GM12878 (cell line): ENCODE results near the gene VANGL1. TPM values are rescaled to one million over a fixed set of nuclear protein-coding genes. Genes with fewer than 3 reads are reported as not detected.

Experiments
- ATAC-seq: fragments of 200-7000 bp; cut with Tn5 transposase; 3 replicates; pipeline ENCODE4 v1.9.1; 2020; ENCODE audit warnings: mild to moderate bottlenecking, moderate library complexity
- BruUV-seq: library from RNA; stranded (reverse); fragments of 400-500 nt; replicated peaks from 2 replicates; lab custom pipeline; 2021; lab: Mats Ljungman, UMichigan
- CTCF ChIA-PET: fragments of 300-600 bp; sonication (Branson Sonifier 250); formaldehyde crosslinking; extraction: SDS; loops from one replicate; lab custom pipeline; 2021; ENCODE audit warnings: inconsistent platforms; lab: Yijun Ruan, JAX
- POLR2A ChIA-PET: fragments of 350-600 bp; formaldehyde crosslinking; extraction: SDS; loops from one replicate; lab custom pipeline; 2021; ENCODE audit warnings: inconsistent platforms; lab: Charles Lee
- RAD21 ChIA-PET: fragments of 300-600 bp; sonication (Branson Sonifier 250); formaldehyde crosslinking; loops from one replicate; lab custom pipeline; 2023; ENCODE audit warnings: antibody characterized with exemption; ENCODE audit not compliant: unreplicated experiment; lab: Charles Lee
- SMC1A ChIA-PET: fragments of 300-600 bp; sonication (Branson Sonifier 250); formaldehyde crosslinking; loops from one replicate; lab custom pipeline; 2023; ENCODE audit not compliant: unreplicated experiment, uncharacterized antibody; lab: Charles Lee
- DNase-seq: peaks from one replicate; pipeline ENCODE4 v3.0.0-alpha.2; 2011; ENCODE audit warnings: low read depth, low spot score
- FAIRE-seq: peaks from 3 replicates; lab custom pipeline; 2011; peaks lifted over from hg19 to GRCh38; lab: Jason Lieb, UNC
- H2AFZ ChIP-seq: 2 replicates; pipeline ENCODE4 v1.6.0; 2011; ENCODE audit warnings: low read depth, low read length, control low read depth; ENCODE audit not compliant: control insufficient read depth
- H3K27ac ChIP-seq: 2 replicates; pipeline ENCODE4 v1.5.1; 2011; ENCODE audit warnings: control low read depth; ENCODE audit not compliant: control insufficient read depth, insufficient read depth
- H3K27me3 ChIP-seq, 2 experiments: replicated peaks in 1 of 2; 2 replicates each; pipeline versions ENCODE4 v1.6.0 to v1.6.1; 2011; ENCODE audit warnings: low read length in 1 of 2; ENCODE audit not compliant: control insufficient read depth in 2 of 2, insufficient read depth in 2 of 2
- H3K36me3 ChIP-seq, 2 experiments: 2 replicates each; pipeline ENCODE4 v1.5.1; 2011; ENCODE audit warnings: low read length in 1 of 2; ENCODE audit not compliant: control insufficient read depth in 2 of 2, insufficient read depth in 2 of 2
- H3K4me1 ChIP-seq: 2 replicates; pipeline ENCODE4 v1.6.1; 2011; ENCODE audit warnings: mild to moderate bottlenecking, low read length, moderate library complexity, mixed read lengths; ENCODE audit not compliant: control insufficient read depth, insufficient read depth
- H3K4me2 ChIP-seq: 2 replicates; pipeline ENCODE4 v1.6.0; 2011; ENCODE audit warnings: control low read depth; ENCODE audit not compliant: control insufficient read depth, insufficient read depth
- H3K4me3 ChIP-seq: fragments of 200-600 bp; sonication (generic); 2 replicates; pipeline ENCODE4 v1.5.1; 2016
- H3K79me2 ChIP-seq: 2 replicates; pipeline ENCODE4 v1.6.0; 2011; ENCODE audit warnings: low read length; ENCODE audit not compliant: control insufficient read depth, insufficient read depth
- H3K9ac ChIP-seq: 2 replicates; pipeline ENCODE4 v1.8.0; 2011; ENCODE audit warnings: low read length, control low read depth, mixed read lengths; ENCODE audit not compliant: control insufficient read depth, insufficient read depth
- H3K9me3 ChIP-seq: replicated peaks from 3 replicates; pipeline ENCODE4 v1.5.1; 2011; ENCODE audit warnings: mild to moderate bottlenecking, low read length; ENCODE audit not compliant: control insufficient read depth, insufficient read depth
- H4K20me1 ChIP-seq: 2 replicates; pipeline ENCODE4 v1.6.0; 2011; ENCODE audit not compliant: control insufficient read depth, insufficient read depth
- BCL3 ChIP-seq: IDR thresholded peaks from 2 replicates; pipeline ENCODE4 v1.6.1; 2011; ENCODE audit warnings: borderline replicate concordance, low read depth, mild to moderate bottlenecking, moderate library complexity, low read length; ENCODE audit not compliant: insufficient read depth, poor library complexity, severe bottlenecking
- CHD2 ChIP-seq: IDR thresholded peaks from 2 replicates; pipeline ENCODE4 v1.6.1; 2011; ENCODE audit warnings: low read depth, low read length, improper control_type of control experiment, borderline replicate concordance
- CREB1 ChIP-seq: IDR thresholded peaks from 2 replicates; pipeline ENCODE4 v1.6.1; 2012; ENCODE audit warnings: low read depth, mild to moderate bottlenecking, inconsistent platforms
- HDAC2 ChIP-seq: fragments of 200-600 bp; sonication (generic); IDR thresholded peaks from 2 replicates; pipeline ENCODE4 v1.6.1; 2017
- MAX ChIP-seq: IDR thresholded peaks from 2 replicates; pipeline ENCODE4 v1.6.1; 2012; ENCODE audit warnings: low read depth, low read length, improper control_type of control experiment
- POLR2AphosphoS2 ChIP-seq: IDR thresholded peaks from 2 replicates; pipeline ENCODE4 v1.6.1; 2011; ENCODE audit warnings: low read depth, mild to moderate bottlenecking, low read length, improper control_type of control experiment, moderate library complexity
- RAD21 ChIP-seq: IDR thresholded peaks from 2 replicates; pipeline ENCODE4 v1.6.1; 2011; ENCODE audit warnings: mild to moderate bottlenecking, low read depth, low read length, moderate library complexity; ENCODE audit not compliant: insufficient read depth
- SMARCA5 ChIP-seq: fragments of 450-650 bp; IDR thresholded peaks from 2 replicates; pipeline ENCODE4 v1.6.1; 2017; ENCODE audit warnings: mild to moderate bottlenecking
- ZNF207 ChIP-seq: fragments of 450-650 bp; IDR thresholded peaks from 2 replicates; pipeline ENCODE4 v1.6.1; 2014; ENCODE audit warnings: antibody characterized with exemption, mild to moderate bottlenecking, borderline replicate concordance
- WGBS: methylation state at CpG from one replicate; pipeline ENCODE4 v1.1.6; 2016; ENCODE audit warnings: low lambda C conversion rate; ENCODE audit not compliant: insufficient replicate concordance, insufficient coverage; ENCODE audit errors: missing lambda C conversion rate; 5-methylcytosine and 5-hydroxymethylcytosine counted together
- in situ Hi-C: fragments of 300-500 bp; cut with MboI; formaldehyde crosslinking; loops from 9 replicates; pipeline ENCODE4 v1.14.3; 2018; ENCODE audit warnings: mixed read lengths
- intact Hi-C: fragments of 100-400 bp; cut with micrococcal nuclease; formaldehyde crosslinking; loops from one replicate; pipeline ENCODE4 v1.14.2; 2022; ENCODE audit not compliant: unreplicated experiment
- polyA plus RNA-seq, 11 experiments: library from polyadenylated mRNA; depleted of rRNA in 4 of 11; unstranded in 6 of 11; stranded (reverse) in 5 of 11; fragments of >200 nt; fragmentation: Nextera tagmentation in 4 of 11; fragmentation: Illumina TruSeq in 1 of 11; extraction: Ambion mirVana in 4 of 11; extraction: Trizol in 1 of 11; gene quantifications; 1 replicate in 1 of 11; 2 replicates in 10 of 11; pipeline versions ENCODE4 v1.2.1 to v1.2.3, GENCODE V29; 2011 to 2016; ENCODE audit warnings: inconsistent platforms in 2 of 11, missing spikeins in 2 of 11, low read depth in 1 of 11
- total RNA-seq, 4 experiments: library from RNA; depleted of rRNA in 3 of 4; stranded (reverse); fragments of >200 nt in 3 of 4; fragmentation: Illumina TruSeq in 1 of 4; extraction: Trizol in 1 of 4; gene quantifications; 2 replicates each; pipeline versions ENCODE4 v1.2.1 to v1.2.3, GENCODE V29; 2013 to 2021

Gene VANGL1
- total and polyA plus RNA-seq, 10 of the 15 experiments (the other 5 are each of a cell fraction or from before 2014, with no cell fraction given): 0.71 to 12.9 (median 6.3) TPM

GRCh38 chr1:115690972-115691371, 49.2 kb downstream of the VANGL1 start (continued):
- TF ChIP-seq ZNF207: no peak
- no peak for TF ChIP-seq RAD21
- TF ChIP-seq HDAC2: no peak

DNA sequence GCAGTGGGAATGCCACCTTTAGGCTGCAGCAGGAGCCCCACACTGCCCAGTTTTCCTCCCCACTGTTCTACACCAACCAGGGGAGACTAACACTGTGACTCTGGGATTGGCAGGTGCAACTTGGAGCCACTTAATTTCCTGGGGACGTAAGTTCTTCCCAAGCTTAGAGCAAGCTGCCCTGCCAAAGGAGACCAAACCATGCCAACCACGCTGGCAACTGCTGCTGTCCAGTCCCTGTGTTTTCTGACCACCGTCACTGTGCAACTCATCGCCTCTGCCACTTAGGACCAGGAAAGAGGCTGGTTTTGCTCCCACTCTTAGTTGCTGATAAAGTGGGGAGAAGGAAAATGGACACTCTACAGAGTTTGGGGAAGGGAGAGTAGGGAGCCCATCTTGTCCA, 50.5 kb downstream of the VANGL1 start:
- ChIA-PET SMC1A (interaction anchor here (1.4 kb wide), 1 partner anchor 43 kb away, joined by 3 read pairs; no protein-coding TSS in a partner anchor), CTCF (interaction anchor here (1.2 kb wide), 1 partner anchor 14 kb away, joined by 5 read pairs; no protein-coding TSS in a partner anchor), POLR2A (no interaction called here), RAD21 (no interaction called here)
- no peaks in the 10 kb centered on the region for H3K9me3 ChIP-seq
- H3K4me3 ChIP-seq: no peak overlapping the region
- H3K27me3 ChIP-seq: no peaks in the 10 kb centered on the region
- H2AFZ ChIP-seq: no peak overlapping the region
- no peaks in the 10 kb centered on the region for H3K4me1 ChIP-seq
- FAIRE-seq (no peak), ATAC-seq (no peak), DNase-seq (no peak)
- H3K4me2 ChIP-seq: no peak overlapping the region
- no peak overlapping the region for H3K27ac ChIP-seq
- intact Hi-C loops: no loop called here
- peaks cover 0 to 5% of the 10 kb centered on the region in 2 experiments; a peak in 3 of 4 replicates for H3K36me3 ChIP-seq
- TF ChIP-seq CHD2 (no peak), MAX (no peak), CREB1 (no peak), SMARCA5 (no peak), BCL3 (no peak), HDAC2 (no peak), POLR2AphosphoS2 (no peak)
- WGBS: 91% methylated on average over 4 of the region's 4 CpGs
- no peaks in the 10 kb centered on the region for H4K20me1 ChIP-seq
- BruUV-seq: no TSS peak
- H3K79me2 ChIP-seq: no peaks in the 10 kb centered on the region
- in situ Hi-C loops: no loop called here
- no peak overlapping the region for H3K9ac ChIP-seq
